Measurements from ENCODE around the gene GTF3A.

GTF3A gene

GRCh38 chr13:27403203-27403678 lies 21.2 kb upstream of the GTF3A start:
- Mint-ChIP-seq H3K36me3 (ENCODE audit: low read depth) (no peaks in the 10 kb centered on the region), H3K27ac (peak overlapping the region; percentile 80 to 89 (median 82)), H3K9me3 (no peaks in the 10 kb centered on the region), H3K4me3 (no peak overlapping the region), H3K27me3 (ENCODE audit: low read depth) (peaks cover 12% of the 10 kb centered on the region), H3K4me1 (peaks cover 32% of the 10 kb centered on the region)
- TF ChIP-seq CTCF (IDR thresholded peaks at IDR 0.05; ENCODE audit: unreplicated experiment in 3 of 3), result no peak

GRCh38 chr13:27403727-27404385 lies 20.6 kb upstream of the GTF3A start:
- Mint-ChIP-seq H3K27me3 (ENCODE audit: low read depth) (peaks cover 16% of the 10 kb centered on the region), H3K4me1 (peaks cover 32% of the 10 kb centered on the region), H3K36me3 (ENCODE audit: low read depth) (no peaks in the 10 kb centered on the region), H3K4me3 (no peak overlapping the region), H3K9me3 (no peaks in the 10 kb centered on the region), H3K27ac (peak overlapping the region; percentile 80 to 89 (median 82))
- no peak for TF ChIP-seq CTCF (IDR thresholded peaks at IDR 0.05; ENCODE audit: unreplicated experiment in 3 of 3)

GRCh38 chr13:27404680-27405079 lies 19.7 kb upstream of the GTF3A start:
- H3K4me1 Mint-ChIP-seq, result peaks cover 32% of the 10 kb centered on the region

GRCh38 chr13:27405546-27406134 lies 18.8 kb upstream of the GTF3A start:
- H3K9me3 Mint-ChIP-seq, result peaks cover 4% of the 10 kb centered on the region
- H3K27ac Mint-ChIP-seq, result peak overlapping the region in 1 of 3 experiments; percentile 33
- H3K27me3 Mint-ChIP-seq (ENCODE audit: low read depth), result peaks cover 18% of the 10 kb centered on the region
- TF ChIP-seq CTCF (IDR thresholded peaks at IDR 0.05; ENCODE audit: unreplicated experiment in 3 of 3), result no peak
- no peak overlapping the region for H3K4me3 Mint-ChIP-seq
- H3K36me3 Mint-ChIP-seq (ENCODE audit: low read depth), result no peaks in the 10 kb centered on the region
- peaks cover 32% of the 10 kb centered on the region for H3K4me1 Mint-ChIP-seq

More at GRCh38 chr13:27404680-27405079, 19.7 kb upstream of the GTF3A start:
- Mint-ChIP-seq H3K36me3 (ENCODE audit: low read depth) (no peaks in the 10 kb centered on the region), H3K9me3 (peaks cover 3% of the 10 kb centered on the region), H3K27ac (peak overlapping the region in 1 of 3 experiments; percentile 89), H3K27me3 (ENCODE audit: low read depth) (peaks cover 18% of the 10 kb centered on the region), H3K4me3 (no peak overlapping the region)
- TF ChIP-seq CTCF (IDR thresholded peaks at IDR 0.05; ENCODE audit: unreplicated experiment in 3 of 3), result no peak

GRCh38 chr13:27406178-27406939 lies 18.1 kb upstream of the GTF3A start:
- peak; percentile 41 to 52 (median 49) for TF ChIP-seq CTCF (IDR thresholded peaks at IDR 0.05; ENCODE audit: unreplicated experiment in 3 of 3)
- Mint-ChIP-seq H3K27me3 (ENCODE audit: low read depth) (peaks cover 18% of the 10 kb centered on the region), H3K4me1 (peaks cover 32% of the 10 kb centered on the region), H3K9me3 (peaks cover 4% of the 10 kb centered on the region), H3K27ac (no peak overlapping the region), H3K36me3 (ENCODE audit: low read depth) (no peaks in the 10 kb centered on the region), H3K4me3 (no peak overlapping the region)

Measured in nephron (organoid).